ENCODE data around the gene MBOAT2. TPM values are rescaled to one million over a fixed set of nuclear protein-coding genes. Genes with fewer than 3 reads are reported as not detected.

The MBOAT2 gene
- total and polyA plus RNA-seq, 2 of the 13 experiments (the other 11 are each of a cell fraction or from before 2014, with no cell fraction given): 0.11 to 0.36 TPM

DNA sequence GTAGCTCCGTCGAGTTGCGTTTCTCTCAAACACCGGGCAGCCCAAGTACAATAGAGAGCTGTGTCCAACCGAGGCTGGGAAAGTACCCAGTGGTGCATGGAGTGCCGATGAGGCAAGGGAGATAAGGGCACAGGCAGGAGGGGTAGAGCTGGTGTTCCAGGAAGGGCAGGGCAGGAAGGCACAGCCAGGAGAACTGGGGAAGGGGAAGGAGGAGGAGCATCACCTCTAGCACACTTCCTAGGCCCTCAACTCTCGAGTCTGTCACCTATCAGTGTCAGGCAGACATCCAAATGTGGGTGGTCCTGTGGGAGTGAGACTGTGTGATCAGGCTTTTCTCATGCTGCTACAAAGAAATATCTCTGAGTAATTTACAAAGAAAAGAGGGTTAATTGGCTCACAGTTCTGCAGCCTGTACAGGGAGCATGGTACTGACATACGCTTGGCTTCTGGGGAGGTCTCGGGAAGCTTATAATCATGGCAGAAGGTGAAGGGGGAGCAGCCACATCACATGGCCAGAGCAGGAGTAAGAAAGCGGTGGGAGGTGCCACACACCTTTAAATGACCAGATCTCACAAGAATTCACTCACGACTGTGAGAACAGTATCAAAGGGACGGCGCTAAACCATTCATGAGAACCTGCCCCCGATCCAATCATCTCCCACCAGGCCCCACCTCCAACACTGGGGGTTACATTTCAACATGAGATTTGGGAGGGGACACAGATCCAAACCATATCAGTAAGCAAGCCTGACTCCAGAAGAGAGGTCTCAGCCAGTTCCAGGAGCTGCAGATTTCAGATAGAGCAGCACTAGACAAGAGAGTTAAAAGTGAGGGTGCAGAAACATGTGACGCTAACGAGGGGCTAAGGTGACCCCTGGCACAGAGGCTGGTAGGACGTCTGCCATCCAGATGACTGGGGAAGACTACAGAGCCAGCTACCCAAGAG is 75.7 kb downstream of the MBOAT2 start (continued):
- TF ChIP-seq ZBTB21 (CRISPR knock-in tag; IDR thresholded peaks at IDR 0.05) (no peak), ZBTB7B (CRISPR knock-in tag; IDR thresholded peaks at IDR 0.05) (no peak), ZZZ3 (CRISPR knock-in tag; IDR thresholded peaks at IDR 0.05; ENCODE audit: borderline replicate concordance) (no peak), BCL6 (CRISPR knock-in tag; IDR thresholded peaks at IDR 0.05) (no peak), ZNF451 (CRISPR knock-in tag; IDR thresholded peaks at IDR 0.05) (no peak)
- TF ChIP-seq, protein P1, sequence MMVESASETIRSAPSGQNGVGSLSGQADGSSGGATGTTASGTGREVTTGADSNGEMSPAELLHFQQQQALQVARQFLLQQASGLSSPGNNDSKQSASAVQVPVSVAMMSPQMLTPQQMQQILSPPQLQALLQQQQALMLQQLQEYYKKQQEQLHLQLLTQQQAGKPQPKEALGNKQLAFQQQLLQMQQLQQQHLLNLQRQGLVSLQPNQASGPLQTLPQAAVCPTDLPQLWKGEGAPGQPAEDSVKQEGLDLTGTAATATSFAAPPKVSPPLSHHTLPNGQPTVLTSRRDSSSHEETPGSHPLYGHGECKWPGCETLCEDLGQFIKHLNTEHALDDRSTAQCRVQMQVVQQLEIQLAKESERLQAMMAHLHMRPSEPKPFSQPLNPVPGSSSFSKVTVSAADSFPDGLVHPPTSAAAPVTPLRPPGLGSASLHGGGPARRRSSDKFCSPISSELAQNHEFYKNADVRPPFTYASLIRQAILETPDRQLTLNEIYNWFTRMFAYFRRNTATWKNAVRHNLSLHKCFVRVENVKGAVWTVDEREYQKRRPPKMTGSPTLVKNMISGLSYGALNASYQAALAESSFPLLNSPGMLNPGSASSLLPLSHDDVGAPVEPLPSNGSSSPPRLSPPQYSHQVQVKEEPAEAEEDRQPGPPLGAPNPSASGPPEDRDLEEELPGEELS (CRISPR knock-in tag; IDR thresholded peaks at IDR 0.05): no peak
- TF ChIP-seq, protein P2, sequence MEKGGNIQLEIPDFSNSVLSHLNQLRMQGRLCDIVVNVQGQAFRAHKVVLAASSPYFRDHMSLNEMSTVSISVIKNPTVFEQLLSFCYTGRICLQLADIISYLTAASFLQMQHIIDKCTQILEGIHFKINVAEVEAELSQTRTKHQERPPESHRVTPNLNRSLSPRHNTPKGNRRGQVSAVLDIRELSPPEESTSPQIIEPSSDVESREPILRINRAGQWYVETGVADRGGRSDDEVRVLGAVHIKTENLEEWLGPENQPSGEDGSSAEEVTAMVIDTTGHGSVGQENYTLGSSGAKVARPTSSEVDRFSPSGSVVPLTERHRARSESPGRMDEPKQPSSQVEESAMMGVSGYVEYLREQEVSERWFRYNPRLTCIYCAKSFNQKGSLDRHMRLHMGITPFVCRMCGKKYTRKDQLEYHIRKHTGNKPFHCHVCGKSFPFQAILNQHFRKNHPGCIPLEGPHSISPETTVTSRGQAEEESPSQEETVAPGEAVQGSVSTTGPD (CRISPR knock-in tag; IDR thresholded peaks at IDR 0.05): no peak

DNA sequence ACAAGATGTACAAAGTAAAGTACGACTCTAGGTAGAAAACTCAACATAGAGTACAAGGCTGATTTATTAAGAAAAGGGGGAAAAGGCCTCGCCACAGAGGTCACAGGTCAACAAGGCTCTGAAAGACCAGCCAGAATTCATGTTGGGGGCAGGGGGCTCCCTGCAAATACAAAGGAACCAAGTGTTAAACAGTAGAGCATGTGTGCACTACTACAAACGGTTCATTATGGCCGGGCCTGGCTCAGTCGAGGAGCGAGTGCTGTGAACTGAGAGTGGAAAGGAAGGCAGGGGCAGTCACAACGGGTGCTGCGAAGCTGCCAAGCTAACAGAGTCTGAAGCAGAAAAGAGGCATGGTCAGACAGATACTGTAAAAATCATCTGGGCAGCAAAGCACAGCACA is 77.1 kb downstream of the MBOAT2 start:
- intact Hi-C loops (cut with micrococcal nuclease; ENCODE audit: unreplicated experiment): no loop called here
- Histone ChIP-seq H3K9me3 (ENCODE audit: low read length) (no peaks in the 10 kb centered on the region), H2AFZ (ENCODE audit: low read length) (no peak overlapping the region), H3K79me2 (ENCODE audit: insufficient read depth, low read length) (no peaks in the 10 kb centered on the region), H3K27ac (ENCODE audit: extremely low read length, insufficient read depth, low read length) (no peak overlapping the region), H3K4me2 (ENCODE audit: low read depth, low read length) (peak overlapping the region; percentile 28), H3K36me3 (replicated peaks in 1 of 2; ENCODE audit: control insufficient read depth in 1 of 2, insufficient read depth in 2 of 2, low read length in 2 of 2) (no peaks in the 10 kb centered on the region), H3K27me3 (ENCODE audit: control insufficient read depth in 1 of 2, insufficient read depth in 2 of 2, low read length in 2 of 2) (peaks cover 0 to 12% of the 10 kb centered on the region in 2 experiments; a peak in 3 of 5 replicates), H3K9ac (ENCODE audit: insufficient read depth, low read depth, low read length) (no peak overlapping the region), H4K20me1 (ENCODE audit: insufficient read depth, low read length) (no peaks in the 10 kb centered on the region), H3K4me1 (ENCODE audit: insufficient read depth, low read length) (peaks cover 18% of the 10 kb centered on the region), H3K4me3 (replicated peaks in 1 of 3; ENCODE audit: insufficient read depth in 1 of 3, low read depth in 2 of 3, low read length in 3 of 3) (no peak overlapping the region)
- ATAC-seq: peak; percentile 62
- FAIRE-seq: no peak
- peak; percentile 15 for DNase-seq (ENCODE audit: low spot score)
- ChIA-PET CTCF (ENCODE audit: low intra/inter-chr PET ratio, low total read pairs) (no interaction called here), POLR2A (no interaction called here)
- in situ Hi-C loops (cut with HindIII; ENCODE audit: extremely low pct_ligation_motif_present, low pct_unique_long_range_greater_than_20kb): no loop called here
- 6% methylated on average over 8 of the region's 8 CpGs for WGBS (ENCODE audit: low lambda C conversion rate)
- no TSS peak for BruUV-seq (replicated peaks)
- TF ChIP-seq, protein P3, sequence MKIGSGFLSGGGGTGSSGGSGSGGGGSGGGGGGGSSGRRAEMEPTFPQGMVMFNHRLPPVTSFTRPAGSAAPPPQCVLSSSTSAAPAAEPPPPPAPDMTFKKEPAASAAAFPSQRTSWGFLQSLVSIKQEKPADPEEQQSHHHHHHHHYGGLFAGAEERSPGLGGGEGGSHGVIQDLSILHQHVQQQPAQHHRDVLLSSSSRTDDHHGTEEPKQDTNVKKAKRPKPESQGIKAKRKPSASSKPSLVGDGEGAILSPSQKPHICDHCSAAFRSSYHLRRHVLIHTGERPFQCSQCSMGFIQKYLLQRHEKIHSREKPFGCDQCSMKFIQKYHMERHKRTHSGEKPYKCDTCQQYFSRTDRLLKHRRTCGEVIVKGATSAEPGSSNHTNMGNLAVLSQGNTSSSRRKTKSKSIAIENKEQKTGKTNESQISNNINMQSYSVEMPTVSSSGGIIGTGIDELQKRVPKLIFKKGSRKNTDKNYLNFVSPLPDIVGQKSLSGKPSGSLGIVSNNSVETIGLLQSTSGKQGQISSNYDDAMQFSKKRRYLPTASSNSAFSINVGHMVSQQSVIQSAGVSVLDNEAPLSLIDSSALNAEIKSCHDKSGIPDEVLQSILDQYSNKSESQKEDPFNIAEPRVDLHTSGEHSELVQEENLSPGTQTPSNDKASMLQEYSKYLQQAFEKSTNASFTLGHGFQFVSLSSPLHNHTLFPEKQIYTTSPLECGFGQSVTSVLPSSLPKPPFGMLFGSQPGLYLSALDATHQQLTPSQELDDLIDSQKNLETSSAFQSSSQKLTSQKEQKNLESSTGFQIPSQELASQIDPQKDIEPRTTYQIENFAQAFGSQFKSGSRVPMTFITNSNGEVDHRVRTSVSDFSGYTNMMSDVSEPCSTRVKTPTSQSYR (CRISPR knock-in tag; IDR thresholded peaks at IDR 0.05; ENCODE audit: borderline replicate concordance): peak; percentile 22; the same call in 1 of the 2 replicates
- 0 out of 2 replicates have a peak, but pooled peaks have one; percentile 48 for TF ChIP-seq ZNF552 (CRISPR knock-in tag; IDR thresholded peaks at IDR 0.05; ENCODE audit: borderline replicate concordance)
- TF ChIP-seq NR2F6 (IDR thresholded peaks at IDR 0.05): peak; percentile 33; the same call in 1 of the 2 replicates
- TF ChIP-seq NR2F6 (CRISPR knock-in tag; IDR thresholded peaks at IDR 0.05): no peak
- 0 out of 2 replicates have a peak, but pooled peaks have one; percentile 15 for TF ChIP-seq SALL1 (CRISPR knock-in tag; IDR thresholded peaks at IDR 0.05)
- TF ChIP-seq XRCC5 (optimal IDR thresholded peaks at IDR 0.05; ENCODE audit: low read length): no peak

Measured in HepG2 (cell line).